ENCODE data around the gene ARMH3.
A peak's percentile ranks its signal among the peaks of the same experiment; 100 is the strongest.
"Not testable (repeated sequence)": the region's sequence is repeated elsewhere in the genome, so short reads cannot be mapped to it uniquely, and the experiment has no call there.

ARMH3 gene, protein sequence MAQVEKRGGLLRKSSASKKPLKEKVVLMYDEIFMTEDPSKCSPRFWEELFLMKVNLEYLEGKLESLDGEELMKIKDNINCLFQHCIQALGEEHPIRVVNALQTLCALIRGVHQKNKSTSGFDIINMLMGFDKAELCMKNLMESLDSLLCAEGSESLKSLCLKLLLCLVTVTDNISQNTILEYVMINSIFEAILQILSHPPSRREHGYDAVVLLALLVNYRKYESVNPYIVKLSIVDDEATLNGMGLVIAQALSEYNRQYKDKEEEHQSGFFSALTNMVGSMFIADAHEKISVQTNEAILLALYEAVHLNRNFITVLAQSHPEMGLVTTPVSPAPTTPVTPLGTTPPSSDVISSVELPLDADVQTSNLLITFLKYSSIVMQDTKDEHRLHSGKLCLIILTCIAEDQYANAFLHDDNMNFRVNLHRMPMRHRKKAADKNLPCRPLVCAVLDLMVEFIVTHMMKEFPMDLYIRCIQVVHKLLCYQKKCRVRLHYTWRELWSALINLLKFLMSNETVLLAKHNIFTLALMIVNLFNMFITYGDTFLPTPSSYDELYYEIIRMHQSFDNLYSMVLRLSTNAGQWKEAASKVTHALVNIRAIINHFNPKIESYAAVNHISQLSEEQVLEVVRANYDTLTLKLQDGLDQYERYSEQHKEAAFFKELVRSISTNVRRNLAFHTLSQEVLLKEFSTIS

DNA sequence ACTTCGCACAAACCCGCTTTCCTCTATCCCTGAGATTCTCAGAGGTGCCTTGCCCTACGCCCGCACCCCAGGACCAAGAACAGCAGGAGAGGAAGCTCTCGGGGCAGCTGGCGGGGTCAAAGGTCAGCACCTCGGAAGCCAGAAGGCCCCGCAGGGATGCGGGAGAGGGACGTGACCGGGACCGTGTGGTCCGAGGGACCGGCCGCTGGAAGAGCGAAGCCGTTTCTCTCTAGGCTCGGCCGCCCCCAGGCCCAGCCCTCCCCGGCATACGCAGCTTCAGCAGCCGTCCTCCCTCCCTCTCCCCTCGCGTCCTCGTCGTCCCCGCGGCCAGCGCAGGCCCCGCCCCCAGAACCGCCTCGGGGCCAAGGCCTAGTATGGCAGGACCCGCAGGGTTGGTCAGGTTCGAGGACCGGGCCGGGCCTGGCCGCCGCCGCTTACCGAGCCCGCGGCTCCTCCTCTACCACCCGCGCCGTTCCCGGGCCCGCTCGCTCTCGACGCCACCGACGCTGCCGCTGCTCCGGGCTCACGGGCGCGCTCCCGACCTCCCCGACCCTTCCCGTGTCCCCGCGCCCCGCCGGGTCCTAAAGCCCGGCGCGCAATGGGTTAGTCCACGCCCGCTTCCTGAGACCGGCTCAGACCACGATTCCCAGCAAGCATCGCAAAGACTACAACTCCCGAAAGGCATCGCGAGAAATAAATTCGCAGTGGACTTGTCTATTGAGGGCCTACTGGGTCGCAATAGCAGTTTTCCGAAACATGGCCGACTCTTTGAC, at the start of gene ARMH3:
Gene ARMH3 (minus strand): TSS at position 527 of the 773 bp plus-strand sequence. CDS start 16,059 bp downstream, outside the sequence.
- DNase-seq, result peak; percentile 90

- DNase-seq, result no peak
Measured at GRCh38 chr10:102102421-102102820, 46.4 kb upstream of the ARMH3 start.

DNA sequence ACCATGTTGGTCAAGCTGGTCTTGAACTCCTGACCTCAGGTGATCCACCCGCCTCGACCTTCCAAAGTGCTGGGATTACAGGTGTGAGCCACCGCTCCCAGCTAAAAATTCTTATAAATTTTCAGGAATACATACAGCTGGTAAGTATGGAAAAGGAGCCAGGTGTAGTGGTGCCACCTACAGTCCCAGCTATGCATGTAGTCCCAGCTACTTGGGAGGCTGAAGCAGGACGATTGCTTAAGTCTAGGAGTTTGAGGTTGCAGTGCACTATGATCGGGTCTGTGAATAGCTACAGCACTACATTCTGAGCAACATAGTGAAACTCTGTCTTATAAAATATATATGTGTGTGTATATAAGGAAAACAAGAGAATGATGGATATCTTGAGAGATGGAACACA, 45.2 kb upstream of the ARMH3 start:
- DNase-seq, result no peak

GRCh38 chr10:102096449-102096848, 40.5 kb upstream of the ARMH3 start:
- no peak for DNase-seq

DNA sequence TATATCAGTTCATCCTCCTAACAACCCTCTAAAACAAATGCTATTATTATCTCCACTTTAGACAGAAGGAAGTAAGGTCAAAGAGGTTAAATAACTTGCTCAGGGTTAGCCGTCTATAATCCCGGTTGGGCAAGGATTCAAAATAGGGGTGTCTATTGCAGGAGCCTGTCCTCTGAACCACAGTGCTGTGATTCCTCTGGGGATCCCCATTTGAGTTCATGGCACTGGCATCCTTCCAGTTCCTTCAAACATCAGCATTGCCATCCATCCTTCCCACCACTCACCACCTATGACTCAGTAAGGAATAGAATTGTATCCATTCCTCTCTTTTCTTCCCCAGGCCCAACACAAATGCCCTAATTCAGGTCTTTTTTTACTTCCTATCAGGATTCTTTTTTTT, 34.8 kb upstream of the ARMH3 start:
- no peak for DNase-seq

DNA sequence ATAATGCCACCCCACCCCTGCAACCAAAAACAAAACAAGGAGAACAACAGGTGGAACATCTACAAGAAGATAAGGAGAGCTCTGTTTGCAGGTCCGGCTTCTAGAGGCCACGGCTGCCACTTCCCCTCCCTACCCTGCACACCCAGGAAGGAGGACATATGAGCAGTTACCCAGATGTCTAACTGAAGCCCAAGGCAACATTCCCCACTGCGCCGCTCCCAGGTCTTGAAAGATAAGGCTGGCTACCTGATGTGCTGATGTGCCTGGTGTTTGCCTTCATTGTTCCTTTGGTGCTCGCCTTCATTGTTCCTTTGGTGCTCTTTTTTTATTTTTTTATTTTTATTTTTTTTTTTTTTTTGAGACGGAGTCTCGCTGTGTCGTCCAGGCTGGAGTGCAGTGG, 30.2 kb upstream of the ARMH3 start:
- no peak for DNase-seq

DNA sequence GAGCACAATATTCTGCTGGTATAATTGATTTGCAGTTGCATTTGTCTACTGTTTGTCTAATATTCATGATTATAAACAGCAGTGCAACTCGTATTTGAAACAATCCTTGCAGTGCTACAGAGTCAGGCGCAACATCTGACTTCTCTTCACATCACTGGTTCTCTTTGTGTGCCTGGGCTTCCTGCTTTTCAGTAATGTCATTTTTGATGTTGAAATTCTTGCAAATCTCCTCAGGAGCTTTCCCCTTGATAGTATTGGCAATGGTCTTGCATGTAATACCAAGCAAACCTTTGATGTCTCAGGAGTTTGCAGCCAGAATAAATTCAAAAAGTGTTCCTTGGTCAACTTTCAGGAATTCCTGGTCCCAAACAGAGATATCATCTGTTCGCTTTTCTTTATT, 29.4 kb upstream of the ARMH3 start:
- no peak for DNase-seq

DNA sequence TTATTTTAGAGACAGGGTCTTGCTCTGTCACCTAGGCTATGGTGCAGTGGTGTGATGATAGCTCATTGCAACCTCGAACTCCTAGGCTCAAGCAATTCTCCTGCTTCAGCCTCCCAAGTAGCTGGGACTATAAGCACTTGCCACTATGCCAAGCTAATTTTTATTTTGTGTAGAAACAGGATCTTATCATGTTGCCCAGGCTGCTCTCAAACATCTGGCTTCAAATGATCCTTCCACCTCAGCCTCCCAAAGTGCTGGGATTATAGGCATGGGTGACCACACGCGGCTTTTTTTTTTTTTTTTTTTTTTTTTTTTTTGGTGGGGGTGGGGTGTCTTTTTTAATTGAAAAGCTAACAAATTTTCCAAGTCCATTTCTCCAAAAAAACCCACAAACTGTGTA, 27.6 kb upstream of the ARMH3 start:
- no peak for DNase-seq

- peak; percentile 68 for DNase-seq
Measured at GRCh38 chr10:102072673-102073527, 16.9 kb upstream of the ARMH3 start.

DNA sequence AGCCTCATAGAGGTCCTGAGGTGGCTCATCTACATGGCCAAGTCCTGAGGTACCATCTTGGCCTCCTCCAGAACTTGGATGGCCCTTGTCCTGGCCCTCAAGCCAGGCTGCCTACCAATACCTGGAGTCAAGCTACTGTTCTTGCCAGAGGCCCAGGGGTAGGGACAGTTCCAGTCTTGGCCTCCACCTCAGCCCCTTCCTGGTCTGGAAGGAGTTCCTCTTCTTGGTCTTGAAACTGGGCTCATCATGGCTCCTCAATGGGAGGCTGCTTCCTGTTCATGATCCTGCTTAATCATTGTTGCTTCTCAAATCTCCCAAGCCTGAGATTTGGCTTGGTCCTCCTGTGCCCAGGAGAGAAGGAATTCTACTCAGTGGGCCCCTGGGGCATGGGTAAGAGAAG, 13.1 kb upstream of the ARMH3 start:
- no peak for DNase-seq

DNA sequence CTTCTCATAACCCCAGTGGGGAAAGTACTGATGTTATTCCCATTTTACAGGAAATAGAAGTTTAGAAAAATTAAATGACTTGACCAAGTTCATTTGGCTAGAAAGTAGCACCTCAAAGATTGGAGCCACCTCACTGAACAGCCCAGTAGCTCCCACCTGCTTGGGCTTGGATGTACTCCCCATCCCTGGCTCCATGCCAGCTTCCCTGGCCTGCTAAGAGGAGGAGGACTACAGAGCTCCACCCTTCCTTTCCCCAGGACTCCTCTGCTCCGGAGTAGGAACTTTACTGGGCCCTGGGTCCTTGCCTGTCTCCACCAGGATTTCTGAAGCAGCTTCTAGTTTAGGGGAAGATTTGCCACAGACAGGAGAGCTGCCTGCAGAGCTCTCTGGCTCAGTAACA, 12.2 kb upstream of the ARMH3 start:
- no peak for DNase-seq

DNA sequence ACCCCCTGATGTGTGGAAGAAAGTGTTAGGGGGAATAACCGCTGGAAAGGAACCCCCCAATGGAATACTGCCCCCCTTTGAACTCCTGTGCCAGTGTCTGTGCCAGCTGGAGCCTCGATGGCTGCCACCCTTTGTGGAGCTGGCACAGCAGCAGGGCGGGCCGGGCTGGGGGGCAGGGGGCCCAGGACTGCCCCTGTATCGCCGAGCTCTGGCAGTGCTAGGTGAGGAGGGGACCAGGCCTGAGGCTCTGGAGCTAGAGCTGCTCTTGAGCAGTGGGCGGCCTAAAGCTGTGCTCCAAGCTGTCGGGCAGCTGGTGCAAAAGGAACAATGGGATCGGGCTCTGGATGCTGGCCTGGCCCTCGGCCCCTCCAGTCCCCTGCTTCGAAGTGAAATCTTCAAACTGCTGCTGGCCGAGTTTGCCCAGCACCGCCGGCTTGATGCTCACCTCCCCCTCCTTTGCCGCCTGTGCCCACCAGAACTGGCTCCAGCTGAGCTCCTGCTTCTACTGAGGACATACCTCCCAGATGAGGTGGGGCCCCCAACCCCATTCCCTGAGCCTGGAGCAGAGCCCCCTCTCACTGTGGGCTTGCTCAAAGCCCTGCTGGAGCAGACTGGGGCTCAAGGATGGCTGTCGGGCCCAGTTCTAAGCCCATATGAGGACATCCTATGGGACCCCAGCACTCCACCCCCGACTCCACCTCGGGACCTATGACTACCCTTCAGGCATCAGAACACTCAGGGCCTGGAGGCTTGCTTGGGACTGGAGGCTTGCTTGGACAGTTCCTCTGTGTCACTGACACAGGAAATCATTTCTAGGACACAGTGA, 11.3 kb upstream of the ARMH3 start:
- no peak for DNase-seq

- DNase-seq, result no peak
Measured at GRCh38 chr10:102066399-102067088, 10.6 kb upstream of the ARMH3 start.

DNA sequence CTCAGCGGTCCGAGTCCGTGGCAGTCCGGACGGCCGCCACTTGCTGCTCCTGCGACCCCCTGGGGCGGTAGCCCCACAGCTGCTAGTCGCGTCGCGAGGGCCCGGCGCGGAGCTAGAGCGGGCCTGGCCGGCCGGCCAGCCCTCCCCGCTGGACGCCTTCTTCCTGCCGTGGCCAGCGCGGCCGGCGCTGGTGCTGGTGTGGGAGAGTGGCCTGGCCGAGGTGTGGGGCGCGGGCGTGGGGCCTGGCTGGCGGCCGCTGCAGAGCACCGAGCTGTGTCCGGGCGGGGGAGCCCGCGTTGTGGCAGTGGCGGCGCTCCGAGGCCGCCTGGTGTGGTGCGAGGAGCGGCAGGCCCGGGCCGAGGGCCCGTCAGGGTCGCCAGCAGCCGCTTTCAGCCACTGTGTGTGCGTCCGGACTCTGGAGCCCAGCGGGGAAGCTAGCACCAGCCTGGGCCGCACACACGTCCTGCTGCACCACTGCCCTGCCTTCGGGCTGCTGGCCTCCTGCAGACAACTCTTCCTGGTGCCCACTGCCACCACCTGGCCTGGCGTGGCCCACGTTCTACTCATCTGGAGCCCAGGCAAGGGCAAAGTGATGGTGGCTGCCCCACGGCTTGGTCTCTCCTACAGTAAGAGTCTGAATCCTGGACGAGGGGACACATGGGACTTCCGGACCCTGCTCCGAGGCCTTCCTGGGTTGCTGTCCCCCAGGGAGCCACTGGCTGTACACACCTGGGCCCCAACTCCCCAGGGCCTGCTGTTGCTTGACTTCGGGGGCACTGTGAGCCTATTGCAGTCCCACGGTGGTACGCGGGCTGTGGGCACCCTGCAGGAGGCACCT, 9.8 kb upstream of the ARMH3 start:
- no peak for DNase-seq

GRCh38 chr10:102064868-102065560, 9.0 kb upstream of the ARMH3 start, which contains the start of gene HPS6:
HPS6 (plus strand) TSS chr10:102065349; CDS start chr10:102065475, 126 bp downstream.
- DNase-seq, result peak; percentile 84

DNA sequence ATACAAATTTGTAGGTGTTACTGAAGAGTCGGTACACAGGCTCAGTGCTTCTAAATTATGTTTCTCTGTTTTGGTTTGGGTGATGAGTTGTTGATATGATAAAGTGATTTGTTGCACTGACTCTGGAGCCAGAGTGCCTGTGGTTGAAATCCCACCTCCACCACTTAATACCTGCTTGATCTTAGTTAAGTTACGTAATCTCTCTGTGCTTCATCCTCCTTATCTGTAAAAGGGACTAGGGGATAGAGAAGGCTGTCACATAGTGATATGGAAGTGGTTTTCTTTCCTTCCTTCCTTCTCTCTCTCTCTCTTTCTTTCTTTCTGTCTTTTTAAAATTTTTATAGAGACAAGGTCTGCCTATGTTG, 8.5 kb upstream of the ARMH3 start:
- no peak for DNase-seq

DNA sequence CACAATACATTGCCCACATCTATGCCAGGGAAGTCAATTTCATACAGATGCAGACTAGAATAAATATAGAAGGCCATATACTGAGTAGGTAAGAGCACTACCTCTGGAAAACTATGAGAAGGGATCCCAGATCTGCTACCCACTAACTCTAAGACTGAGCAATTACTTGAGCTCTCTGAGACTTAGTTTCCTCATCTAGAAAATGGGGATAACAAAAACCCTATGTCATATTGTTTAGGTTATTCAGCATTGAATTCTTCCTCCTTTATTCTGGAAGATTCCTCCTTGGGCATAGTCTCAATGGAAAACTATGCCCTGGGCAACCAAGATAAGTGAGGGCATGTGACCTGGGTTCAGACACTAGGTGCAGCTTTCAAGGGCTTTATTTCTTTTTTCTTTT, 4.0 kb upstream of the ARMH3 start:
- DNase-seq, result no peak

DNA sequence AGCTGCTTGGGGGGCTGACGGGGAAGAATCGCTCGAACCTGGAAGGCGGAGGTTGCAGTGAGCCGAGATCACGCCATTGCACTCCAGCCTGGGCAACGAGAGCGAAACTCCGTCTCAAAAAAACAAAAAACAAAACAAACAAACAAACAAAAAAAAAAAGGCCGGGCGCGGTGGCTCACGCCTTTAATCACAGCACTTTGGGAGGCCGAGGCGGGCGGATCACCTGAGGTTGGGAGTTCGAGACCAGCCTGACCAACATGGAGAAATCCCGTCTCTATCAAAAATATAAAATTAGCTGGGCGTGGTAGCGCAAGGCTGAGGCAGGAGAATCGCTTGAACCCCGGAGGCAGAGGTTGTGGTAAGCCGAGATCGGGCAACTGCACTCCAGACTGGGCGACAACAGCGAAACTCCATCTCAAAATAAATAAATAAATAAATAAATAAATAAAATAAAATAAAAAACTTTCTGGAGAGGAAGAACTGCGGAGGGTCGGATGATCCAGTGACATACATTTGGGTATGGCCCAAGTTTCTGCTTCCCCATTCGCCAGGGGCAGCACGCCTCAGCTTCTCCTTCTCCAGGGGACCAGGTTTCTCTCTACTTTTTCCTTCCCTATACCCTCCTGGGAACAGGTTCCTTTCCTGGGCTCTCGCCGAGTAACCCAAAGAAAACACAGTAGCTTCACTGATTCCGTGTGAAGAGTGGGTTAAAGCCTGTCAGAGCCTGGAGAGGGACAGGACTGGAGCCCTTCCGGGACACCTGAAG, 909 bp downstream of the ARMH3 start:
- DNase-seq, result not testable (repeated sequence)

- no peak for DNase-seq
Measured at GRCh38 chr10:102046095-102046494, 9.9 kb downstream of the ARMH3 start.

Data from T1000 (cell line).